Subcutaneous adipose tissue (tissue), 4 donors: ENCODE measurements around the gene NHLRC4. TPM values are rescaled to one million over a fixed set of nuclear protein-coding genes. Genes with fewer than 3 reads are reported as not detected.

Experiments
- total RNA-seq, 4 donors: library from RNA; depleted of rRNA; stranded (reverse); fragments of >200 nt; gene quantifications; one replicate each; pipeline ENCODE4 v1.1.0, GENCODE V29; 2016
- TF ChIP-seq, protein P1 (sequence below): fragments of 450-650 bp; IDR thresholded peaks from one replicate; pipeline ENCODE4 v1.5.1; 2016; ENCODE audit warnings: low read depth, mild to moderate bottlenecking, control low read depth, antibody characterized with exemption, moderate library complexity

The NHLRC4 gene
- total RNA-seq, 4 donors from 2014 or later: 0.85 to 3.8 (median 2.0) TPM; not detected in 1

DNA sequence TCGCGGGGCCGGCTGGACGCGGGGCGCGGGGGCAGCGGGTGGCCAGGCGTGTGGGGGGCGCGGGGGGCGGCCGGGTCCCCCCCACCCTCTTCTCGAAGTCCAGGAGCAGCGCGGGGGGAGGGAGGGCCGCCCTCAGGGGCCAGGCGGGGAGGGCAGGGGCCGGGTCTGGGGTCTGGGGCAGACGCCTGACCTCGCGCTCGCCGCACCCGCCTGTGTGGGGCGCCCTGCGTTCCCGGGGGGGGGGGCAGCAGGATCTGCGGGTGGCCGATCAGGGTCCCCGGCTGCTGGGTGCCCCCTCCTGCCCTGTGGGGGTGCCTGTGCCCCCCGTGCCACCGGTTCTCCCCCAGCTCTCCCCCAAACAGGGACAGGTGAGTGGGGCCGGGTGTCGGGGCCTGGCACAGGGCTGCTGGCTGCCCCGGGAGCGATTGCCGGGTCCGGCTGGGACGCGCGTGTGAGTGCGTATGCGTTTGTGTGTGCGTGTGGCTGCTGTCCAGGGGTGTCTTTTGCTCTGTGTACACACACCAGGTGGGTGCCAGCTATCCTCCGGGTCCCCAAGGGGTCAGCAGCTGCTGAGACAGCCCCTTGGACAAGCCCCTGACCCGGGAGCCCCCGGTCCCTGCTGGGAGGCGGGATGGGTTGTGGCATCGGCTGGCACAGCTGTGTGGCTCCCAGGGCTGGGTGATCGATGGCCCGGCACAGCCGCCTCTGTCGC, 5.9 kb upstream of the NHLRC4 start:
- TF ChIP-seq, protein P1, sequence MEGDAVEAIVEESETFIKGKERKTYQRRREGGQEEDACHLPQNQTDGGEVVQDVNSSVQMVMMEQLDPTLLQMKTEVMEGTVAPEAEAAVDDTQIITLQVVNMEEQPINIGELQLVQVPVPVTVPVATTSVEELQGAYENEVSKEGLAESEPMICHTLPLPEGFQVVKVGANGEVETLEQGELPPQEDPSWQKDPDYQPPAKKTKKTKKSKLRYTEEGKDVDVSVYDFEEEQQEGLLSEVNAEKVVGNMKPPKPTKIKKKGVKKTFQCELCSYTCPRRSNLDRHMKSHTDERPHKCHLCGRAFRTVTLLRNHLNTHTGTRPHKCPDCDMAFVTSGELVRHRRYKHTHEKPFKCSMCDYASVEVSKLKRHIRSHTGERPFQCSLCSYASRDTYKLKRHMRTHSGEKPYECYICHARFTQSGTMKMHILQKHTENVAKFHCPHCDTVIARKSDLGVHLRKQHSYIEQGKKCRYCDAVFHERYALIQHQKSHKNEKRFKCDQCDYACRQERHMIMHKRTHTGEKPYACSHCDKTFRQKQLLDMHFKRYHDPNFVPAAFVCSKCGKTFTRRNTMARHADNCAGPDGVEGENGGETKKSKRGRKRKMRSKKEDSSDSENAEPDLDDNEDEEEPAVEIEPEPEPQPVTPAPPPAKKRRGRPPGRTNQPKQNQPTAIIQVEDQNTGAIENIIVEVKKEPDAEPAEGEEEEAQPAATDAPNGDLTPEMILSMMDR: no peak

DNA sequence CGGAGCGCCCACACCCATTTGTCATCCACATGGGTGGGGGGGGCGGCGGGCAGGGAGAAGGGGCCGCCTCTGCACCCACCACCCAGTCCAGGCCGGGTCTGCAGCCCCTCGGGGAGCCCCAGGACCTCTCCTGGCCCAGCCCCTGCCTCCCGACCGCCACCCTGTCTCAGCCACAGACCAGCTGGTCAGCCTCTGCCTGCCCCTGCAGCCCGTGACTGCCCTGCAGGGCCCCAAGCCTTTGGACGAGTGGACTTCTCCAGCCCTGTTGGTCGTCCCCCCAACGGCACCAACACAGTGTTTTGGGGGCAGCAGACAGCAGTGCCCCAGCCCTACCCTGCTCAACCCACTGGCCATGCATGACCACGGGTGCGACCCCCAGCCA, 5.4 kb upstream of the NHLRC4 start:
- TF ChIP-seq, protein P1: no peak

DNA sequence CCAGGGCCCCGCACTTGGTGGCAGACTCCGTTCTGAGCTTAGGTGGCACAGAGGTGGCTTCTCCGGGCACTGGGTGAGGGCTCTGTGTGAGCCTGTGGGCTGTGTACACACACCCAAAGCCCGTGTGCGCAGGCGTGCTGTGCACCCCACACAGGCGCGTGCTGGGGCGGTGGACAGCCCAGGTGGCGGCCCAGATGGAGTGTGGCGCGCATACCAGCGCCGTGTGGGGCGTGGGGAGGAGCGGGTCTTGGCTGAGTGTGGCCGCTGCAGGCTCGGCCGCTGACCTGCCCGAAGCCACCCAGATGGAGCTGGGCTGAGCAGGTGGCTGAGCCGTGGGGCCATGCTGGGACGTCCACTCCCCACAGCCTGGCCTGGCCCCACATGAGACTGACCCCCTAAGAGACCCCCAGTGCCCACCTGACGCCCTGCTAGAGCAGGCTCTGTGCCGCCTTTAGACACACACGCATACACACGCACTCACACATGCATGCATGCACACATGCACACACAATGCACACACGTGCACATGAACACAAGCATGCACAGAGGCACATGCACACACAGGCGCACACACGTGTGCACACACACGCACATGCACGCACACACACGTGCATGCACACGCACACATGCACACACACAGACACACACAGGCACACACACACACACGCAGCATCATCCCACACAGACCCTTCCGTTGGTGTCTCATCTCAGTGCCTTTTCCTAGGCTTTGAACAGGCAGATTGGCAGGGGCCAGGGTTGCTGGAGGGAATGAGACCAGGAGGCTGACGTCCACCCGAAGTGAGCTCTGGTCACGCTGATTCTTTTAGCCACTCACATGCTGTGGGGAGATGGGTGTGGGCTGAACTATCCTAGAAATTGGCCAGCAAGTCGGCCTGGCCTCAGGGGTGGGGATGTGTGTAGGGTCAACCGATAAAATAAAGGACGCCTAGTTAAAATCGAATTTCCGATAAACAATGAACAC, 4.6 kb upstream of the NHLRC4 start:
- TF ChIP-seq, protein P1: no peak

DNA sequence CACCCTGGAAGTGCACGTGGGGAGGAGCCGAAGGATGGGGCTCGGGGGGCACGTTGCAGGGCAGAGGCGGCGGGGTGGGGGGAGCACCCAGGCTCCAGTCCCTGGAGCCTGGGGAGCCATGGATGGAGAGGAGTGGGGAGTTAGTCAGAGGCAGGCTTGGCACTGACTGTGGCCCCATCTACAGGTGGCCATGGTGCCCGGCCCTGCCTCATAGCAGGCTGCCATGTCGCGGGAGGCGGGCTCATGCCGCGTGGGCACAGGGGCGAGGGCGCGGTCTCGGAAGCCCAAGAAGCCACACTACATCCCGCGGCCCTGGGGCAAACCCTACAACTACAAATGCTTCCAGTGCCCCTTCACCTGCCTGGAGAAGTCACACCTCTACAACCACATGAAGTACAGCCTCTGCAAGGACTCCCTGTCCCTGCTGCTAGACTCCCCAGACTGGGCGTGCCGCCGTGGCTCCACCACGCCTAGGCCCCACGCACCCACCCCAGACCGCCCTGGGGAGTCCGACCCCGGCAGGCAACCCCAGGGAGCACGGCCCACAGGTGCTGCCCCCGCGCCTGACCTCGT, 3.6 kb upstream of the NHLRC4 start:
- TF ChIP-seq, protein P1: no peak

DNA sequence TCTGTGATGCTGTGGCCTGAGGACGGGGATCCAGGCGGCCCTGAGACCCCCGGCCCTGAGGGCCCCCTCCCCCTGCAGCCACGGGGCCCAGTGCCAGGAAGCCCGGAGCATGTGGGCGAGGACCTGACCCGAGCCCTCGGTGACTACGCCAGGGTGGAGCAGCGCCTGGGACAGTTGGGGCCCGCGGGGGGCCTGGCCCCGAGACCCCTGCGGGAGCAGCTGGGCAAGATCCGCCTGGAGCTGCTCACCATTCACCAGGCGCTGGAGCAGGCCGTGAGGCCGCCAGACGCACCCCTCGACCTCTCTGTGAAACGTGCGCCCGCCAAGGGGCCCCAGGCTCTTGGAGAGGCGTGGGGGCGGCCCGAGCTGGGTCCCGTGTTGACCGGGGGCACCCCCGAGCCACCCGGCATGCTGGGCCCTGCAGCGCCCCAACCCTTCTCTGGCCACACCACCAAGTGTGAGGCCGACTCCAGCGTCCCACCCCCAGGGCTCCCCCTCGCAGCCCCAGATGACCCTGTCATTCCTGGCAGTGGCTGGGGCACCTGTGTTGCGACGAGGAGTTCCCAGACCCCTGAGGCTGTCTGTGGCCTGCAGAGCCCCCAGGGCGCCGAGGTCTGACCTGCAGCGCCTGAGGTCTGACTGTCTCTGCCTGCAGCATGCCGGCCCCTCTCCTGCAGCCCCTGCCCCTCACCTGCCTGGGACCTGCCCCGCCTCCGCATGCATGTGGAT, 2.0 kb upstream of the NHLRC4 start:
- TF ChIP-seq, protein P1: no peak

DNA sequence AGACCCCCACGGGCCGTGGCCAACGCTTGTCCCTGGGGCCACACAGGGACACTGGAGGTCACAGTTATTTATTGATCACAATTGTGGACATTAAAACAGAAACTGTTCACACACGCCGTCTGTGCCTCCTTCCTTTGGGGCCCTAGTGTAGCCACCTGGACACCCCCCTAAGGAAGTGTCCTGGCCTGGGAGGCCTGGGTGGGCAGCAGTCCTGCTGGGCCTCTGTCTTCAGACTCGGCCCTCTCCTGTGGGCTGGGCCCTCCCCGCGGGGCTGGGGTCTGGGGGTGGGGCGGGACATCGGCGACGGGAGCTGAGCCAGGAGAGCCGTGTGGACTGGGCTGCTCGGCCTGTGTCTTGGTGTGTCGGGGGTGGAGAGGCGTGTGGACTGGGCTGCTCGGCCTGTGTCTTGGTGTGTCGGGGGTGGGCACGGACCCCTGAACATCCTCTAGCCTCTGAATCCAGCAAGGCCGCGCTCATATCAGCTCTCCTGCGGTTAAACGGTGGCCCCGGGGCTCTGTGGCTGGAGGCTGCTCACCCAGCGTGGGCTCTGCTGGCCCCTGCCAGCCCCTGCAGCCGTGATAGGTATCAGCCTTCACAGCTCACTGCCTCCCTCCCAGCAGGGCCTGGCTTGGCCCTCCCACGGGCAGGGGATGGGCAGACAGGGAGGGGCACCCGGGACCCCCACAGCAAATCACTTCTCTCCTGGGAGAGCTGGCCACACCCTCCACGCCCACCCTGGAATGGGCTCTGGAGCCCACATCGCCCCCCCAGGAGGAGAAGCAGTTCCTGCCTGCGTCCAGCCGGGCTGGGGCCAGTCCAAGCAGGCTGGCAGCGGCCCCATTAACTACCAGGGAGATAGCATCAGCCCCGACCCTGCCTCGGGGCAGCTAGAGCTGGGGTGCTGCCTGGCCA, 1.1 kb upstream of the NHLRC4 start:
- TF ChIP-seq, protein P1: no peak
